ENCODE results near the gene ADAMTSL3. TPM values are rescaled to one million over a fixed set of nuclear protein-coding genes. Genes with fewer than 3 reads are reported as not detected.

The ADAMTSL3 gene
- total RNA-seq, 1 donor from 2014 or later = 0.17 TPM

DNA sequence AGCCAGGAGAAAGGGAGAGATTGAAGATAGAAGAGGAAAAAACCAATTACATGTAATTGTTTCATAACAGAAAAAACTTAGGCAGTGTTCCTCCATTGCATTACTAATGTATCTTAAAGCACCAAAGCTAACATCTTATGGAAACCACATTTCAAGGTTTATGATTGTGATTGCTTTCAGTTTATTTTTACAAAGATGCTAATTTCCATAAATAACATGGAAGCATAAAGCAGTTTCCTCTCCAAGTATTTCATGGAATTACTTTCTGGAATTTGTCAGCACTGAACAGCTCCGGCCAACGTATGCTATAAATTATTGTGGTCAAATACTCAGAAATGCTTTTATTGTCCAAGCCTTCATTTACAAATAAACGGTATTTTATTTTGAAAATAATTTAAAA, 11.6 kb downstream of the ADAMTSL3 start:
- H3K36me3 Mint-ChIP-seq (ENCODE audit: low read depth) = no peaks in the 10 kb centered on the region
- TF ChIP-seq, protein P1, sequence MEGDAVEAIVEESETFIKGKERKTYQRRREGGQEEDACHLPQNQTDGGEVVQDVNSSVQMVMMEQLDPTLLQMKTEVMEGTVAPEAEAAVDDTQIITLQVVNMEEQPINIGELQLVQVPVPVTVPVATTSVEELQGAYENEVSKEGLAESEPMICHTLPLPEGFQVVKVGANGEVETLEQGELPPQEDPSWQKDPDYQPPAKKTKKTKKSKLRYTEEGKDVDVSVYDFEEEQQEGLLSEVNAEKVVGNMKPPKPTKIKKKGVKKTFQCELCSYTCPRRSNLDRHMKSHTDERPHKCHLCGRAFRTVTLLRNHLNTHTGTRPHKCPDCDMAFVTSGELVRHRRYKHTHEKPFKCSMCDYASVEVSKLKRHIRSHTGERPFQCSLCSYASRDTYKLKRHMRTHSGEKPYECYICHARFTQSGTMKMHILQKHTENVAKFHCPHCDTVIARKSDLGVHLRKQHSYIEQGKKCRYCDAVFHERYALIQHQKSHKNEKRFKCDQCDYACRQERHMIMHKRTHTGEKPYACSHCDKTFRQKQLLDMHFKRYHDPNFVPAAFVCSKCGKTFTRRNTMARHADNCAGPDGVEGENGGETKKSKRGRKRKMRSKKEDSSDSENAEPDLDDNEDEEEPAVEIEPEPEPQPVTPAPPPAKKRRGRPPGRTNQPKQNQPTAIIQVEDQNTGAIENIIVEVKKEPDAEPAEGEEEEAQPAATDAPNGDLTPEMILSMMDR (IDR thresholded peaks at IDR 0.05) = no peak
- no peak for DNase-seq (ENCODE audit: low spot score)
- H3K4me3 Mint-ChIP-seq (ENCODE audit: unreplicated experiment) = no peak overlapping the region
- H3K9me3 Mint-ChIP-seq (ENCODE audit: low read depth) = peaks cover 7% of the 10 kb centered on the region
- peaks cover 7% of the 10 kb centered on the region for H3K27me3 Mint-ChIP-seq (ENCODE audit: low read depth)
- no peaks in the 10 kb centered on the region for H3K4me1 Mint-ChIP-seq (ENCODE audit: low read depth)
- no peak overlapping the region for H3K27ac Mint-ChIP-seq (ENCODE audit: unreplicated experiment)

DNA sequence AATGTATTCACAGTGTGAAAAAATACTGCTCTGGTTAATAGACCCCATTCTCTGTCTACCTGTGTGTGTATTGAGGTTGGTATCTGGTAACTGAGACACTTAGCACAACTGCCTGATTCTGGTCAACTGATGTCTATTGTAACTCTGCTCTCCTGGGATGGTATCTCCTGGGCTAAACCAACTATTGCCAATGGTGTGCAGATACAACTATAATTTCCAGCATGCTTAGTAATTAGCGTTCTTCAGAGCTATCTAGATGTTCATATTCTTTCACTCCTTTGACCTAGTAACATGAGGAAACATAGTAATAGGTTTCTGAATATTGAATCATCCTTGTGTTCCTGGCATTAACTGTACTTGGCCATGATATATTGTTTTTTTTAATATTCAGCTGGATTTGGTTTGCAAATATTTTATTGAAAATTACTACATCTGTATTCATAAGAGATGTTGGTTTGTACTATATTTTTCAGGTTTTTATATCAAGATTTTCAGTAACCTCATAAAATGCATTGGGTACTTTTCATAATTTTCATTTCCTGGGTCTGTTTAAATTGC, 16.8 kb downstream of the ADAMTSL3 start:
- TF ChIP-seq, protein P1 (IDR thresholded peaks at IDR 0.05) = no peak
- no peak for DNase-seq (ENCODE audit: low spot score)
- no peak overlapping the region for H3K4me3 Mint-ChIP-seq (ENCODE audit: unreplicated experiment)
- H3K9me3 Mint-ChIP-seq (ENCODE audit: low read depth) = peaks cover 14% of the 10 kb centered on the region
- no peak overlapping the region for H3K27ac Mint-ChIP-seq (ENCODE audit: unreplicated experiment)
- H3K36me3 Mint-ChIP-seq (ENCODE audit: low read depth) = no peaks in the 10 kb centered on the region
- no peaks in the 10 kb centered on the region for H3K27me3 Mint-ChIP-seq (ENCODE audit: low read depth)
- no peaks in the 10 kb centered on the region for H3K4me1 Mint-ChIP-seq (ENCODE audit: low read depth)

- Mint-ChIP-seq H3K4me1 (ENCODE audit: low read depth) (no peaks in the 10 kb centered on the region), H3K27me3 (ENCODE audit: low read depth) (no peaks in the 10 kb centered on the region), H3K4me3 (ENCODE audit: unreplicated experiment) (no peak overlapping the region), H3K36me3 (ENCODE audit: low read depth) (no peaks in the 10 kb centered on the region), H3K27ac (ENCODE audit: unreplicated experiment) (no peak overlapping the region), H3K9me3 (ENCODE audit: low read depth) (peaks cover 17% of the 10 kb centered on the region)
- TF ChIP-seq, protein P1 (IDR thresholded peaks at IDR 0.05) = no peak
- DNase-seq (ENCODE audit: low spot score) = no peak
Measured at GRCh38 chr15:83671603-83672002, 17.7 kb downstream of the ADAMTSL3 start.

- H3K27ac Mint-ChIP-seq (ENCODE audit: unreplicated experiment) = no peak overlapping the region
- H3K4me3 Mint-ChIP-seq (ENCODE audit: unreplicated experiment) = no peak overlapping the region
- peaks cover 19% of the 10 kb centered on the region for H3K9me3 Mint-ChIP-seq (ENCODE audit: low read depth)
- no peaks in the 10 kb centered on the region for H3K4me1 Mint-ChIP-seq (ENCODE audit: low read depth)
- no peaks in the 10 kb centered on the region for H3K27me3 Mint-ChIP-seq (ENCODE audit: low read depth)
- no peaks in the 10 kb centered on the region for H3K36me3 Mint-ChIP-seq (ENCODE audit: low read depth)
- TF ChIP-seq, protein P1 (IDR thresholded peaks at IDR 0.05) = no peak
- DNase-seq (ENCODE audit: low spot score) = no peak
Measured at GRCh38 chr15:83673385-83673784, 19.5 kb downstream of the ADAMTSL3 start.

DNA sequence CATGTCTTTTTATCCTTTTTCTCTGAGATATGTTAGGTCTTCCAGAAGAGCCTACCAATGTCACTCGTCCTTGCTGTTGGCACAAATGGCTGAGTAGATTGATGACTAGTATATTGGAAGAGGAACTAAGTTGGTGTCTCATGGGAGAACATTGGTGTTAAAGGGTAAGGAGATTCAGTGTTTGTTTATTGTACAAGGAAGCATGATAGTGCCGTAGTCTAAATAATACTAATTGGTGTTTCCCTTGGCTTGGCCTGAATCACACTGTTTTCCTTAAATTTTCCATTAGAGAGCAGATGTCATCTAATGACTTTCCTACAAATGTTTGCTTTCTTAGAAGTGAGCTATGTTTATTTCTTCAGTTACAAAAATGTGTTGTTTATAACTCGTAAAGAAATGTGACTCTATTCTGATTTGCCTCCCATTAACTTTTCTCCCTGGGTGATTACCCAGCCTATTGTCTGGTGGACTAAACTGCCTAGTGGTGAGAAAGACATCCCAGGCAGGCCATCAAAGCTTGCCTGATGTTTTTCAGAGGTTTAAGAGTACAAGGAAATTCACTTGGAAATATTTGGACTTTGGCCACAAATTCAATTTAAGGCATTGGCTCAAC, 28.7 kb downstream of the ADAMTSL3 start:
- Mint-ChIP-seq H3K4me3 (ENCODE audit: unreplicated experiment) (no peak overlapping the region), H3K27ac (ENCODE audit: unreplicated experiment) (no peak overlapping the region), H3K27me3 (ENCODE audit: low read depth) (peaks cover 4% of the 10 kb centered on the region), H3K4me1 (ENCODE audit: low read depth) (no peaks in the 10 kb centered on the region), H3K36me3 (ENCODE audit: low read depth) (no peaks in the 10 kb centered on the region), H3K9me3 (ENCODE audit: low read depth) (peaks cover 9% of the 10 kb centered on the region)
- TF ChIP-seq, protein P1 (IDR thresholded peaks at IDR 0.05) = no peak
- DNase-seq (ENCODE audit: low spot score) = no peak
